A549 (cell line): ENCODE data around the gene SGCE. TPM values are rescaled to one million over a fixed set of nuclear protein-coding genes. Genes with fewer than 3 reads are reported as not detected.

Experiments used
- ATAC-seq, 2 experiments: fragments of 200-7000 bp in 1 of 2; fragments of >200 bp in 1 of 2; cut with Nextera tagmentation in 1 of 2; cut with Tn5 transposase in 1 of 2; 3 replicates each; pipeline versions ENCODE4 v1.8.0 to v1.9.1; 2018 to 2020; ENCODE audit warnings: mild to moderate bottlenecking in 1 of 2, moderate library complexity in 1 of 2
- CTCF ChIA-PET: fragments of 300-600 bp; sonication (Branson Sonifier 250); formaldehyde crosslinking; extraction: SDS; loops from one replicate; lab custom pipeline; 2021; ENCODE audit warnings: antibody characterized with exemption, inconsistent platforms; lab: Yijun Ruan, JAX
- POLR2A ChIA-PET: fragments of 350-600 bp; formaldehyde crosslinking; extraction: SDS; loops from one replicate; lab custom pipeline; 2021; ENCODE audit warnings: antibody characterized with exemption, inconsistent platforms; lab: Yijun Ruan, JAX
- DNase-seq, 2 experiments: peaks; one replicate each; pipeline versions ENCODE4 v3.0.0 to v3.0.0-alpha.2; 2011 to 2016; ENCODE audit warnings: low read depth in 1 of 2, low spot score in 1 of 2
- FAIRE-seq: peaks from 2 replicates; lab custom pipeline; 2011; peaks lifted over from hg19 to GRCh38; lab: Jason Lieb, UNC
- H3K27ac ChIP-seq, 2 experiments: fragments of >200 bp; sonication (Bioruptor Twin); formaldehyde crosslinking; 3 replicates each; pipeline ENCODE4 v1.5.1; 2016 to 2017
- H3K4me1 ChIP-seq: fragments of >200 bp; sonication (Bioruptor Twin); formaldehyde crosslinking; 3 replicates; pipeline ENCODE4 v1.6.1; 2016
- H3K4me2 ChIP-seq: fragments of >200 bp; sonication (Bioruptor Twin); formaldehyde crosslinking; 3 replicates; pipeline ENCODE4 v1.6.1; 2016
- H3K4me3 ChIP-seq: fragments of >200 bp; sonication (Bioruptor Twin); formaldehyde crosslinking; 3 replicates; pipeline ENCODE4 v1.5.1; 2016
- H3K9me3 ChIP-seq: fragments of >200 bp; sonication (Bioruptor Twin); formaldehyde crosslinking; 3 replicates; pipeline ENCODE4 v1.6.1; 2016
- CBX2 ChIP-seq: fragments of 200-600 bp; sonication (generic); IDR thresholded peaks from 2 replicates; pipeline ENCODE4 v1.6.1; 2016; ENCODE audit warnings: low read depth, mild to moderate bottlenecking, borderline replicate concordance
- EHMT2 ChIP-seq: fragments of 200-600 bp; sonication (generic); IDR thresholded peaks from 2 replicates; pipeline ENCODE4 v1.6.1; 2016; ENCODE audit warnings: antibody characterized with exemption, low read depth, mild to moderate bottlenecking, moderate library complexity
- ELK1 ChIP-seq: fragments of 150-350 bp; IDR thresholded peaks from 2 replicates; pipeline ENCODE4 v1.6.1; 2014; ENCODE audit warnings: low read depth, mild to moderate bottlenecking, low read length
- ESRRA ChIP-seq: fragments of 150-350 bp; IDR thresholded peaks from 2 replicates; pipeline ENCODE4 v1.6.1; 2014; ENCODE audit warnings: mild to moderate bottlenecking, low read length, borderline replicate concordance
- HOXA7 ChIP-seq: fragments of 250-450 bp; sonication (Bioruptor Pico); IDR thresholded peaks from 2 replicates; pipeline ENCODE4 v1.5.0; 2020; ENCODE audit warnings: mild to moderate bottlenecking, moderate library complexity
- JUN ChIP-seq, 2 experiments: fragments of >200 bp; sonication (Bioruptor Twin); formaldehyde crosslinking; IDR thresholded peaks; 2 replicates in 1 of 2; 3 replicates in 1 of 2; pipeline ENCODE4 v1.6.1; 2016 to 2017
- MAZ ChIP-seq: fragments of 150-350 bp; IDR thresholded peaks from 2 replicates; pipeline ENCODE4 v1.6.1; 2014; ENCODE audit warnings: antibody characterized with exemption, low read depth, low read length, borderline replicate concordance
- MYC ChIP-seq: IDR thresholded peaks from 2 replicates; pipeline ENCODE4 v1.6.1; 2012; ENCODE audit warnings: mild to moderate bottlenecking, inconsistent platforms, low read length, improper control_type of control experiment, borderline replicate concordance
- NFE2L2 ChIP-seq: fragments of 150-350 bp; conservative IDR thresholded peaks from 2 replicates; pipeline ENCODE4 v1.6.1; 2014; ENCODE audit warnings: low read length
- POLR2AphosphoS2 ChIP-seq: conservative IDR thresholded peaks from 2 replicates; pipeline ENCODE4 v1.6.1; 2012; ENCODE audit warnings: low read length, improper control_type of control experiment, inconsistent platforms
- RAD21 ChIP-seq, 2 experiments: fragments of >200 bp in 1 of 2; sonication (Bioruptor Twin) in 1 of 2; formaldehyde crosslinking in 1 of 2; IDR thresholded peaks in 1 of 2; conservative IDR thresholded peaks in 1 of 2; 2 replicates in 1 of 2; 3 replicates in 1 of 2; pipeline ENCODE4 v1.6.1; 2012 to 2018; ENCODE audit warnings: inconsistent platforms in 1 of 2
- RARB ChIP-seq: fragments of 250-450 bp; sonication (Bioruptor Pico); IDR thresholded peaks from 2 replicates; pipeline ENCODE4 v1.8.0; 2021; ENCODE audit warnings: mild to moderate bottlenecking, moderate library complexity
- REST ChIP-seq: fragments of 200-600 bp; sonication (generic); IDR thresholded peaks from 2 replicates; pipeline ENCODE4 v1.6.1; 2016; ENCODE audit warnings: antibody characterized with exemption, mild to moderate bottlenecking, moderate library complexity
- RFX5 ChIP-seq: fragments of 450-650 bp; IDR thresholded peaks from 2 replicates; pipeline ENCODE4 v1.7.1; 2014; ENCODE audit warnings: antibody characterized with exemption, mild to moderate bottlenecking, moderate library complexity
- RNF2 ChIP-seq: fragments of 200-600 bp; sonication (generic); IDR thresholded peaks from 2 replicates; pipeline ENCODE4 v1.6.1; 2016; ENCODE audit warnings: low read depth, mild to moderate bottlenecking, antibody characterized with exemption, moderate library complexity, borderline replicate concordance
- SMC3 ChIP-seq: fragments of >200 bp; sonication (Bioruptor Twin); formaldehyde crosslinking; IDR thresholded peaks from 3 replicates; pipeline ENCODE4 v1.6.1; 2018; ENCODE audit warnings: inconsistent platforms
- TFCP2L1 ChIP-seq: fragments of 250-450 bp; sonication (Bioruptor Pico); IDR thresholded peaks from 2 replicates; pipeline ENCODE4 v1.5.0; 2021; ENCODE audit warnings: mild to moderate bottlenecking
- ZC3H11A ChIP-seq: fragments of 450-650 bp; IDR thresholded peaks from 2 replicates; pipeline ENCODE4 v1.6.1; 2014; ENCODE audit warnings: antibody characterized with exemption, mild to moderate bottlenecking
- ZNF302 ChIP-seq: fragments of 250-450 bp; sonication (Bioruptor Pico); IDR thresholded peaks from 2 replicates; pipeline ENCODE4 v1.9.0; 2021; ENCODE audit warnings: inconsistent platforms, mild to moderate bottlenecking, moderate library complexity
- ZSCAN20 ChIP-seq: fragments of 250-450 bp; sonication (Bioruptor Pico); IDR thresholded peaks from 2 replicates; pipeline ENCODE4 v1.8.0; 2022; ENCODE audit warnings: mild to moderate bottlenecking, moderate library complexity
- WGBS: methylation state at CpG from one replicate; pipeline ENCODE4 v1.1.6; 2017; ENCODE audit errors: missing lambda C conversion rate; 5-methylcytosine and 5-hydroxymethylcytosine counted together
- polyA plus RNA-seq, 4 experiments: library from polyadenylated mRNA; depleted of rRNA in 3 of 4; stranded (reverse); fragments of >200 nt; fragmentation: RNase III in 1 of 4; extraction: RNeasy Plus Mini Kit Qiagen cat#74134 plus additional on column Dnase treatment in 1 of 4; gene quantifications; 2 replicates in 3 of 4; 3 replicates in 1 of 4; pipeline ENCODE4 v1.2.3, GENCODE V29; 2011 to 2017

SGCE gene
- polyA plus RNA-seq, 2 of the 4 experiments (the other 2 are of a cell fraction), result 60.1 to 97.2 TPM

GRCh38 chr7:94590526-94591162 is 65.3 kb downstream of the SGCE start:
- H3K4me2 ChIP-seq, result no peak overlapping the region
- WGBS, result 90% methylated on average over 4 of the region's 4 CpGs
- POLR2A ChIA-PET, result no interaction called here
- FAIRE-seq, result no peak
- H3K9me3 ChIP-seq, result no peaks in the 10 kb centered on the region
- H3K4me3 ChIP-seq, result no peak overlapping the region
- no peak for DNase-seq
- no peak overlapping the region for H3K27ac ChIP-seq
- no peak for ATAC-seq
- no peak for TF ChIP-seq REST
- TF ChIP-seq MAZ, result no peak
- no peak for TF ChIP-seq RAD21 (conservative IDR thresholded peaks at IDR 0.05 in 1 of 2, IDR thresholded peaks at IDR 0.05 in 1 of 2)
- no peak for TF ChIP-seq ZSCAN20 (CRISPR knock-in tag)
- TF ChIP-seq POLR2AphosphoS2, result no peak
- no peak for TF ChIP-seq ZC3H11A
- TF ChIP-seq ELK1, result no peak
- TF ChIP-seq RFX5, result no peak
- no peak for TF ChIP-seq ESRRA
- TF ChIP-seq SMC3, result no peak
- no peak for TF ChIP-seq TFCP2L1 (CRISPR knock-in tag)
- TF ChIP-seq RNF2, result no peak
- TF ChIP-seq EHMT2, result no peak
- no peak for TF ChIP-seq HOXA7 (CRISPR knock-in tag)
- TF ChIP-seq NFE2L2, result no peak
- TF ChIP-seq CBX2, result no peak
- CTCF ChIA-PET, result interaction anchor here (1.3 kb wide), 1 partner anchor 11 kb away, joined by 3 read pairs; no protein-coding TSS in a partner anchor
- H3K4me1 ChIP-seq, result no peaks in the 10 kb centered on the region

- Histone ChIP-seq H3K4me1 (peaks cover 19% of the 10 kb centered on the region), H3K27ac (no peak overlapping the region), H3K4me2 (no peak overlapping the region), H3K4me3 (no peak overlapping the region), H3K9me3 (no peaks in the 10 kb centered on the region)
- 92% methylated on average over 2 of the region's 2 CpGs for WGBS
- ChIA-PET CTCF (no interaction called here), POLR2A (no interaction called here)
- no peak for TF ChIP-seq RARB (CRISPR knock-in tag)
- TF ChIP-seq ZNF302 (CRISPR knock-in tag), result no peak
- TF ChIP-seq MAZ, result no peak
- no peak for TF ChIP-seq MYC
- TF ChIP-seq JUN (IDR thresholded peaks at IDR 0.05), result no peak
- DNase-seq (no peak), ATAC-seq (no peak), FAIRE-seq (no peak)
Observed at GRCh38 chr7:94588075-94588474, 67.9 kb downstream of the SGCE start.
